Aorta (tissue), 5 donors: Measurements from ENCODE around the gene BZW2. TPM values are rescaled to one million over a fixed set of nuclear protein-coding genes. Genes with fewer than 3 reads are reported as not detected.
A peak's percentile ranks its signal among the peaks of the same experiment; 100 is the strongest.

Source experiments
- ATAC-seq: fragments of 200-7000 bp; cut with Tn5 transposase; one replicate; pipeline ENCODE4 v1.9.1; 2022; ENCODE audit warnings: moderate library complexity; ENCODE audit not compliant: low FRiP score
- DNase-seq, 2 donors: peaks; one replicate each; pipeline ENCODE4 v3.0.0-alpha.2; 2020
- H3K27ac ChIP-seq, 2 donors: one replicate each; pipeline ENCODE4 v1.5.1; 2013; ENCODE audit warnings: low read length in 2 of 2, mild to moderate bottlenecking in 2 of 2, moderate library complexity in 2 of 2, control low read depth in 1 of 2, inconsistent platforms in 1 of 2, low read depth in 1 of 2
- H3K27me3 ChIP-seq, 2 donors: one replicate each; pipeline ENCODE4 v1.6.1; 2013; ENCODE audit warnings: control low read depth in 1 of 2, low read length in 1 of 2, mild to moderate bottlenecking in 1 of 2, moderate library complexity in 1 of 2; ENCODE audit not compliant: insufficient read depth in 2 of 2, control insufficient read depth in 1 of 2
- H3K36me3 ChIP-seq, 2 donors: one replicate each; pipeline ENCODE4 v1.6.1; 2013; ENCODE audit warnings: control low read depth in 1 of 2, low read length in 1 of 2, mild to moderate bottlenecking in 1 of 2; ENCODE audit not compliant: insufficient read depth in 2 of 2, control insufficient read depth in 1 of 2
- H3K4me1 ChIP-seq, 2 donors: one replicate each; pipeline ENCODE4 v1.6.1; 2013; ENCODE audit warnings: low read length in 2 of 2, control low read depth in 1 of 2, mild to moderate bottlenecking in 1 of 2, moderate library complexity in 1 of 2; ENCODE audit not compliant: insufficient read depth in 2 of 2, control insufficient read depth in 1 of 2
- H3K4me3 ChIP-seq, 2 donors: one replicate each; pipeline ENCODE4 v1.5.1; 2013; ENCODE audit warnings: low read length in 2 of 2, control low read depth in 1 of 2, mild to moderate bottlenecking in 1 of 2
- H3K9me3 ChIP-seq: one replicate; pipeline ENCODE4 v1.6.1; 2013; ENCODE audit warnings: mild to moderate bottlenecking, low read length; ENCODE audit not compliant: control insufficient read depth
- WGBS, 2 donors: extraction: QIAGEN DNeasy Blood & Tissue Kit; methylation state at CpG; one replicate each; pipeline ENCODE4 v1.1.7; 2013; 5-methylcytosine and 5-hydroxymethylcytosine counted together
- intact Hi-C, 2 donors: fragments of 100-400 bp; cut with DNase I; formaldehyde crosslinking; loops; one replicate each; pipeline versions ENCODE4 v1.14.2 to v1.15.0; 2022
- polyA plus RNA-seq, 2 donors: library from polyadenylated mRNA; stranded (reverse); fragments of 200-250 nt; gene quantifications; one replicate each; pipeline ENCODE4 v1.2.3, GENCODE V29; 2013
- total RNA-seq, 2 donors: library from RNA; stranded (reverse); fragmentation: NEBNext Ultra II Directional; extraction: Animal tissue kit (Norgen Biotek cat#: 25700); gene quantifications; one replicate each; pipeline ENCODE4 v1.2.1, GENCODE V29; 2021
- donor health status: healthy with polysubstance abuse.
- donor health status: Bipolar disorder and iron deficiency.
- donor health status: DM: no; HTN: no; CAD: no.
- donor health status: DM: no; HTN: no; CAD: no.
- donor health status: DM: yes; HTN: yes; CAD: no.

The BZW2 gene
- total and polyA plus RNA-seq, 4 donors, result 9.0 to 32.8 (median 22.8) TPM

GRCh38 chr7:16753102-16753931 lies 107.3 kb downstream of the BZW2 start, which contains the start of gene TSPAN13:
Gene TSPAN13, plus strand, starts transcription at chr7:16753755. Its CDS starts 213 bp downstream, at chr7:16753968.
- intact Hi-C loops, result no loop called here
- 4 to 8% methylated on average over 24 to 48 of the region's 48 CpGs for WGBS, 2 donors
- H3K27me3 ChIP-seq, result no peaks in the 10 kb centered on the region
- peak within 1 kb of the TSS; percentile 28 to 70 for H3K4me3 ChIP-seq
- DNase-seq (peak; percentile 68 to 89), ATAC-seq (peak; percentile 70)
- no peak within 1 kb of the TSS for H3K27ac ChIP-seq
- no peaks in the 10 kb centered on the region for H3K36me3 ChIP-seq
- no peaks in the 10 kb centered on the region for H3K4me1 ChIP-seq
- H3K9me3 ChIP-seq, result no peaks in the 10 kb centered on the region

- no peaks in the 10 kb centered on the region for H3K9me3 ChIP-seq
- DNase-seq (peak; percentile 49 to 78), ATAC-seq (peak; percentile 65)
- no peaks in the 10 kb centered on the region for H3K36me3 ChIP-seq
- H3K27me3 ChIP-seq, result no peaks in the 10 kb centered on the region
- no peaks in the 10 kb centered on the region for H3K4me1 ChIP-seq
- 10 to 11% methylated on average over 58 of the region's 58 CpGs for WGBS, 2 donors
- no peak overlapping the region for H3K27ac ChIP-seq
- intact Hi-C loops, result no loop called here
- peak overlapping the region; percentile 28 to 70 for H3K4me3 ChIP-seq
These were observed 108.2 kb downstream of the BZW2 start for GRCh38 chr7:16753932-16754855.

- no peak for DNase-seq
- H3K9me3 ChIP-seq, result no peaks in the 10 kb centered on the region
- ATAC-seq, result no peak
- WGBS, 2 donors, result 90 to 94% methylated on average over 6 of the region's 6 CpGs
- no peak overlapping the region for H3K4me3 ChIP-seq
- intact Hi-C loops, result no loop called here
- no peak overlapping the region for H3K27ac ChIP-seq
- H3K36me3 ChIP-seq, result no peaks in the 10 kb centered on the region
- H3K4me1 ChIP-seq, result no peaks in the 10 kb centered on the region
- no peaks in the 10 kb centered on the region for H3K27me3 ChIP-seq
These were observed 108.9 kb downstream of the BZW2 start for GRCh38 chr7:16754856-16755317.

GRCh38 chr7:16755397-16755796 lies 109.4 kb downstream of the BZW2 start:
- DNase-seq (no peak), ATAC-seq (no peak)
- no peak overlapping the region for H3K4me3 ChIP-seq

More at GRCh38 chr7:16755397-16755796, 109.4 kb downstream of the BZW2 start:
- Histone ChIP-seq H3K4me1 (no peaks in the 10 kb centered on the region), H3K27ac (no peak overlapping the region), H3K36me3 (no peaks in the 10 kb centered on the region), H3K9me3 (no peaks in the 10 kb centered on the region), H3K27me3 (no peaks in the 10 kb centered on the region)
- intact Hi-C loops, result no loop called here

Other genes with a start within 250 kb of the BZW2 start
- gene CRPPA, start 224.6 kb upstream of the BZW2 start, total RNA-seq, result 1 to 10 TPM; 2.1 to 2.4 TPM
- under 1 TPM; 0.13 to 0.23 TPM for gene CRPPA, start 224.6 kb upstream of the BZW2 start, polyA plus RNA-seq
- not detected for gene SOSTDC1, start 180.4 kb upstream of the BZW2 start, total RNA-seq
- not detected for gene SOSTDC1, start 180.4 kb upstream of the BZW2 start, polyA plus RNA-seq
- not detected for gene LRRC72, start 119.4 kb upstream of the BZW2 start, total RNA-seq
- gene LRRC72, start 119.4 kb upstream of the BZW2 start, polyA plus RNA-seq, result not detected
- gene ANKMY2, start 427 bp upstream of the BZW2 start, total RNA-seq, result 10 to 100 TPM; 13.5 to 22.5 TPM
- 10 to 100 TPM in 1 of 2 donors, 1 to 10 TPM in 1; 9.4 to 12.3 TPM for gene ANKMY2, start 427 bp upstream of the BZW2 start, polyA plus RNA-seq
- 10 to 100 TPM in 1 of 2 donors, 1 to 10 TPM in 1; 8.5 to 20.9 TPM for gene TSPAN13, start 107.6 kb downstream of the BZW2 start, total RNA-seq
- gene TSPAN13, start 107.6 kb downstream of the BZW2 start, polyA plus RNA-seq, result 1 to 10 TPM; 1.5 to 7.9 TPM
- not detected for gene AGR2, start 158.8 kb downstream of the BZW2 start, total RNA-seq
- 10 to 100 TPM in 1 of 2 donors, under 1 TPM in 1; 0.10 to 19.8 TPM for gene AGR2, start 158.8 kb downstream of the BZW2 start, polyA plus RNA-seq
- not detected for gene AGR3, start 235.8 kb downstream of the BZW2 start, total RNA-seq
- 100 to 1,000 TPM in 1 of 2 donors, not detected in 1; 100 TPM for gene AGR3, start 235.8 kb downstream of the BZW2 start, polyA plus RNA-seq